Esophagus squamous epithelium (tissue), 4 donors: ENCODE results near the gene PTPRG.

Source experiments
- POLR2A ChIP-seq, 4 donors: fragments of 450-650 bp; IDR thresholded peaks; one replicate each; pipeline ENCODE4 v1.6.1; 2017; ENCODE audit warnings: antibody characterized with exemption in 4 of 4, mild to moderate bottlenecking in 4 of 4, moderate library complexity in 3 of 4
- TF ChIP-seq, protein P1 (sequence below), 6 experiments: fragments of 450-650 bp in 4 of 6; fragments of 200-600 bp in 2 of 6; sonication (generic) in 2 of 6; IDR thresholded peaks; one replicate each; pipeline ENCODE4 v1.5.1; 2016 to 2019; ENCODE audit warnings: antibody characterized with exemption in 6 of 6, mild to moderate bottlenecking in 4 of 6, moderate library complexity in 4 of 6

- TF ChIP-seq, protein P1, sequence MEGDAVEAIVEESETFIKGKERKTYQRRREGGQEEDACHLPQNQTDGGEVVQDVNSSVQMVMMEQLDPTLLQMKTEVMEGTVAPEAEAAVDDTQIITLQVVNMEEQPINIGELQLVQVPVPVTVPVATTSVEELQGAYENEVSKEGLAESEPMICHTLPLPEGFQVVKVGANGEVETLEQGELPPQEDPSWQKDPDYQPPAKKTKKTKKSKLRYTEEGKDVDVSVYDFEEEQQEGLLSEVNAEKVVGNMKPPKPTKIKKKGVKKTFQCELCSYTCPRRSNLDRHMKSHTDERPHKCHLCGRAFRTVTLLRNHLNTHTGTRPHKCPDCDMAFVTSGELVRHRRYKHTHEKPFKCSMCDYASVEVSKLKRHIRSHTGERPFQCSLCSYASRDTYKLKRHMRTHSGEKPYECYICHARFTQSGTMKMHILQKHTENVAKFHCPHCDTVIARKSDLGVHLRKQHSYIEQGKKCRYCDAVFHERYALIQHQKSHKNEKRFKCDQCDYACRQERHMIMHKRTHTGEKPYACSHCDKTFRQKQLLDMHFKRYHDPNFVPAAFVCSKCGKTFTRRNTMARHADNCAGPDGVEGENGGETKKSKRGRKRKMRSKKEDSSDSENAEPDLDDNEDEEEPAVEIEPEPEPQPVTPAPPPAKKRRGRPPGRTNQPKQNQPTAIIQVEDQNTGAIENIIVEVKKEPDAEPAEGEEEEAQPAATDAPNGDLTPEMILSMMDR (IDR thresholded peaks at IDR 0.05): no peak
- TF ChIP-seq POLR2A (IDR thresholded peaks at IDR 0.05): no peak
Measured at GRCh38 chr3:62169906-62170660, 608.7 kb downstream of the PTPRG start.
